HEK293T (cell line): ENCODE results near the gene ANTXR1.

Experiments used
- CTCF ChIA-PET: fragments of 350-600 bp; formaldehyde crosslinking; extraction: SDS; loops from one replicate; lab custom pipeline; 2021; ENCODE audit warnings: antibody characterized with exemption, inconsistent platforms; lab: Yijun Ruan, JAX
- POLR2A ChIA-PET: fragments of 350-600 bp; formaldehyde crosslinking; extraction: SDS; loops from one replicate; lab custom pipeline; 2020; ENCODE audit warnings: antibody characterized with exemption, inconsistent platforms; lab: Yijun Ruan, JAX
- DNase-seq: peaks from one replicate; pipeline ENCODE4 v3.0.0; 2012; ENCODE audit warnings: mixed read lengths; ENCODE audit errors: extremely low spot score
- ARNT ChIP-seq: fragments of 450-650 bp; IDR thresholded peaks from 2 replicates; pipeline ENCODE4 v1.6.1; 2017; ENCODE audit warnings: mild to moderate bottlenecking
- BHLHE40 ChIP-seq: fragments of 450-650 bp; IDR thresholded peaks from 2 replicates; pipeline ENCODE4 v1.6.1; 2016; ENCODE audit warnings: mild to moderate bottlenecking, moderate library complexity, borderline replicate concordance
- CTBP1 ChIP-seq: fragments of 450-650 bp; IDR thresholded peaks from 2 replicates; pipeline ENCODE4 v1.6.1; 2016; ENCODE audit warnings: borderline replicate concordance
- ELF4 ChIP-seq: fragments of 450-650 bp; IDR thresholded peaks from 2 replicates; pipeline ENCODE4 v1.6.1; 2017; ENCODE audit warnings: antibody characterized with exemption
- FOXA1 ChIP-seq: fragments of 450-650 bp; IDR thresholded peaks from 2 replicates; pipeline ENCODE4 v1.6.1; 2016; ENCODE audit warnings: mild to moderate bottlenecking
- FOXK2 ChIP-seq: fragments of 450-650 bp; IDR thresholded peaks from 2 replicates; pipeline ENCODE4 v1.6.1; 2016; ENCODE audit warnings: mild to moderate bottlenecking
- FOXM1 ChIP-seq: fragments of 450-650 bp; IDR thresholded peaks from 2 replicates; pipeline ENCODE4 v1.6.1; 2017; ENCODE audit warnings: mild to moderate bottlenecking, borderline replicate concordance
- HDGF ChIP-seq: fragments of 450-650 bp; IDR thresholded peaks from 2 replicates; pipeline ENCODE4 v1.6.1; 2017; ENCODE audit warnings: antibody characterized with exemption, borderline replicate concordance
- L3MBTL2 ChIP-seq: fragments of 450-650 bp; conservative IDR thresholded peaks from 2 replicates; pipeline ENCODE4 v1.6.1; 2016; ENCODE audit warnings: mild to moderate bottlenecking
- LEF1 ChIP-seq: fragments of 450-650 bp; IDR thresholded peaks from 2 replicates; pipeline ENCODE4 v1.6.1; 2017; ENCODE audit warnings: mild to moderate bottlenecking, borderline replicate concordance
- NFRKB ChIP-seq: fragments of 450-650 bp; IDR thresholded peaks from 2 replicates; pipeline ENCODE4 v1.6.1; 2016; ENCODE audit warnings: mild to moderate bottlenecking, moderate library complexity
- SP1 ChIP-seq: fragments of 450-650 bp; IDR thresholded peaks from 2 replicates; pipeline ENCODE4 v1.6.1; 2017
- SUZ12 ChIP-seq: fragments of 450-650 bp; IDR thresholded peaks from 2 replicates; pipeline ENCODE4 v1.6.1; 2016; ENCODE audit warnings: mild to moderate bottlenecking
- TARDBP ChIP-seq: fragments of 450-650 bp; IDR thresholded peaks from 2 replicates; pipeline ENCODE4 v1.6.1; 2016
- ZNF384 ChIP-seq: fragments of 450-650 bp; IDR thresholded peaks from 2 replicates; pipeline ENCODE4 v1.6.1; 2016
- TF ChIP-seq, protein P1 (sequence below): fragments of 450-650 bp; IDR thresholded peaks from 2 replicates; pipeline ENCODE4 v1.6.1; 2016

ANTXR1 gene

DNA sequence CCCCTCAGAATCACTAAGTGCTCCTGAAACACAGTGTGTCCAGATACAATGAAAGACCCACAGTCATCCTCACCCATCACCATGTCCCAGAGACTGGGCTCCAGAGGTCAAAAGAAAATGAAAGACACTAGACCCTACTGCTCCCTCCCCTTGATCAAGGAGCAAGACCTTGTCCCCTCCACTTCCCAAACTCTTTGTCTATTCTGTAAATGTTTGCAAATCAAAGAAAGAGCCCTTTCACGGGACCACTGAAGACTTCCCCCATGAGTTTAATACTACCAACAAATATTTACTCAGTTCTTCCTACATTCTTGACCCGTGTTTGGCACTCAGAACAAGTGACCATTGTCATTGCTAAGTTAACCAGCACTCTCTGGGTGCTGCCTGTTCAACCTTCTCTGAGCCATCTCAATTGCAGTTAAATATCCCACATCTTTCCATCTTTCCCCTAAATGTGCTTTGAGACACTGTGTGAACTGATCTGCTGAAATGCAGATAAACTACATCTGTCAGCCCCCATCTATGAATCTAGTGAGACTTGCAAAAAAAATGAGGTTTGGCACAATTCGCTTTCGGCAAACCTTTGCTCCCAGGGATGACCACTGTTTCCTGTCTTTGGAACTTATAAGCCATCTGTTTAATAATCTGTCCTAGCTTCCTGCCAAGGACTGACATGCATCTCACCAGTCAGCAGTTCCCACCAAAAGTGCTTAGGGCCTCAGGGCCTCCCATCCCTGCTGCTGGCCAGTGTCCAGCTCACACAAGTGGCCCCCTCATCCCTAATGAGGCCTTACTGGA lies 203.8 kb downstream of the ANTXR1 start:
- ChIA-PET POLR2A (no interaction called here), CTCF (no interaction called here)
- no peak for DNase-seq
- TF ChIP-seq FOXK2 (no peak), CTBP1 (no peak), HDGF (no peak), ELF4 (no peak), SUZ12 (no peak), TARDBP (no peak), ZNF384 (no peak), NFRKB (no peak), BHLHE40 (no peak), LEF1 (no peak), L3MBTL2 (no peak), FOXA1 (no peak), FOXM1 (no peak)
- TF ChIP-seq, protein P1, sequence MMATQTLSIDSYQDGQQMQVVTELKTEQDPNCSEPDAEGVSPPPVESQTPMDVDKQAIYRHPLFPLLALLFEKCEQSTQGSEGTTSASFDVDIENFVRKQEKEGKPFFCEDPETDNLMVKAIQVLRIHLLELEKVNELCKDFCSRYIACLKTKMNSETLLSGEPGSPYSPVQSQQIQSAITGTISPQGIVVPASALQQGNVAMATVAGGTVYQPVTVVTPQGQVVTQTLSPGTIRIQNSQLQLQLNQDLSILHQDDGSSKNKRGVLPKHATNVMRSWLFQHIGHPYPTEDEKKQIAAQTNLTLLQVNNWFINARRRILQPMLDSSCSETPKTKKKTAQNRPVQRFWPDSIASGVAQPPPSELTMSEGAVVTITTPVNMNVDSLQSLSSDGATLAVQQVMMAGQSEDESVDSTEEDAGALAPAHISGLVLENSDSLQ: no peak

DNA sequence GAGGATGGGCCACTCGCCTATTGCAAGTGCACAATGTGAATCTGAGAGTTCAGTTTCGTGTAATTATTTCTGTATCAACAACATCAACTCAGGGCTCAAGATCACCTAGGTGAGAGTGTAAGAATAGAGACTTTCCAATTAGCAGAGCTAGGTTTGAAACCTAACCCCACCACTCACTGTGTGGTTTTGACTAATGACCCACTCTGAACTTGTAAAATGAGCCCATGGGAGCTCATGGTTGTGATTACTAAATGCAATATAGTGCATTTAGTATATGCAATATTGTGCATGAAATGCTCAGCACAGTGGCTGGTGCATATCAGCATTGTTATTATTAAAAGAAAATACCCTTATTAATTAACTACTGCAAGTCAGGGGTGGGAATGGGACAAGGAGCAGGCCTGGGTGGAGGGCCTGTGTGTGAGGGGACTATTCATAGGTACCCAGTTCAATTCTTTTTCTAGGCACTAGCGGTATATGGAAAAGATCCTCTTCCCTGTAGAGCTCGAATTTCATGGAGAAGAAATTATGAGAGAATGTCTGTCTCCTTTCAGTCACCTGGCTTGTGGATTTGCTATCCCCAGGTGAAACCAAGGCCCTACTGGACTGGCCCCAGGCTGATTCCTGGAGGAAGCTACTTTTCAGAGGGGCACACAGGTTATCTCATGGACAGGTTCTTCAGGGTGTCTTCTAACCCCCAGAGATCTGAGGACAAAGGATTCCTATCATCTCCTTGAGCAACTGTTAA lies 204.5 kb downstream of the ANTXR1 start:
- CTCF ChIA-PET: no interaction called here
- no peak for DNase-seq
- TF ChIP-seq, protein P1: no peak
- TF ChIP-seq FOXA1: no peak
- TF ChIP-seq SP1: no peak
- no peak for TF ChIP-seq ELF4
- TF ChIP-seq LEF1: no peak
- no peak for TF ChIP-seq SUZ12
- no peak for TF ChIP-seq ARNT
- no peak for TF ChIP-seq CTBP1
- no peak for TF ChIP-seq NFRKB
- TF ChIP-seq L3MBTL2: no peak
- TF ChIP-seq BHLHE40: no peak
- no peak for TF ChIP-seq FOXM1
- no peak for TF ChIP-seq FOXK2
- no peak for TF ChIP-seq ZNF384
- TF ChIP-seq HDGF: no peak
- no peak for TF ChIP-seq TARDBP
- POLR2A ChIA-PET: no interaction called here

DNA sequence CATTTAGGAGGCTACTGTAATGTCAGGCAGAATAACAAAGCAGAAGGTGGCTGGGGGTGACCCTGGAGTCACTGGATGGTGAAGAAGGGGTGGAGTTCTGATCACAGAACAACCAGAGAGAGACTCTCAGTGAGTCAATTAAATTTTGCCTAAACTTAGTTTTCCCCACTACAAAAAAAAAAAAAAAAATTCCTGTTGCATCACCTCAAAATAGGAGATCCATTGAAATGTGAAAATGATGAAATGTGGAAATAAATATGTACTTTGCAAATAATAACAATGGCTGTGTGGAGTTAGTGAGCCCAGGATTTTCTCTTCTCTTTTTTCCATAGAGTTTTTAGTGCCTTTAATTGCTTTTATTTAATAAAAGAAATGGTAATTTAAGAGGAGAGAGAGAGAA lies 208.5 kb downstream of the ANTXR1 start:
- CTCF ChIA-PET: interaction anchor here (0.6 kb wide), 1 partner anchor 735 kb away, joined by 3 read pairs; no protein-coding TSS in a partner anchor
- DNase-seq: no peak
- POLR2A ChIA-PET: no interaction called here
- TF ChIP-seq FOXA1 (no peak), CTBP1 (no peak), ZNF384 (no peak), BHLHE40 (no peak), ELF4 (no peak), ARNT (no peak), TARDBP (no peak), SUZ12 (no peak), FOXM1 (no peak), LEF1 (no peak), SP1 (no peak), L3MBTL2 (no peak), HDGF (no peak), FOXK2 (no peak), NFRKB (no peak)
- TF ChIP-seq, protein P1: no peak

DNA sequence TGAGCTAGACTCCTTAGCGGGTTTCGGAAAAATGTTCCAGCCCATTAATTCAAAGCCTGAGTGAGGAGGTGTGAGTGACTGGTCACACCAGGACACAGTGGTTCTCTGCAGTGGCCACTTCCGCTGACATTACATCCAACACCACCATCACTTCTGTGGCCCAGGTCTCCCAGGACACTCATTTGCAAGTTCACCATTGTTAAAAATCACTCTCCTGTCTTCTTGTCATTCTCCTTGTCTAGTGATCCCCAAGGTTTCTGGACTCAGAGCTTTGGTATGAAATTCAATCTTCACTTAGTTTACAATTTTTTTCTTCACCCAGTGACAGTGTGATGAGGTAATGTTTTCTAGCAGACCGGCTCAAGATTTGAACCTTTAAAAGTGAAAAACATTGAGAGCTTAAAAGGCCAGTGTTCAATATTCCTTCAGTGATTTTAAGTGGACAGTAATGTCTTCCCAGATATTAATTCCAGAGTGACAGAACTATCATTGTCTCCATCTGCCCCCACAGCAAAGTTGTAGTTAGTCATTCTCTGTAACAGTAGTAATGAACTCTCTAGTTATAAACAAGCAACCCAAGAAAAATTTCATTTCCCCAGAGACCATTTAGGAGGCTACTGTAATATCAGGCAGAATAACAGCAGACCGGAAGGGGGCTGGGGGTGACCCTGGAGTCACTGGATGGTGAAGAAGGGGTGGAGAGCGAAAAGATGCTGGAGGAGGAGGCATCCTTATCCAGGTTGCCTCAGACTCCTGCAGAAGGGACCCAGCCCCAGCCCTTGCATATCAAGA lies 209.2 kb downstream of the ANTXR1 start:
- CTCF ChIA-PET: no interaction called here
- POLR2A ChIA-PET: no interaction called here
- TF ChIP-seq ZNF384: 0 out of 2 replicates have a peak, but pooled peaks have one; percentile 23
- TF ChIP-seq SUZ12: no peak
- DNase-seq: no peak

DNA sequence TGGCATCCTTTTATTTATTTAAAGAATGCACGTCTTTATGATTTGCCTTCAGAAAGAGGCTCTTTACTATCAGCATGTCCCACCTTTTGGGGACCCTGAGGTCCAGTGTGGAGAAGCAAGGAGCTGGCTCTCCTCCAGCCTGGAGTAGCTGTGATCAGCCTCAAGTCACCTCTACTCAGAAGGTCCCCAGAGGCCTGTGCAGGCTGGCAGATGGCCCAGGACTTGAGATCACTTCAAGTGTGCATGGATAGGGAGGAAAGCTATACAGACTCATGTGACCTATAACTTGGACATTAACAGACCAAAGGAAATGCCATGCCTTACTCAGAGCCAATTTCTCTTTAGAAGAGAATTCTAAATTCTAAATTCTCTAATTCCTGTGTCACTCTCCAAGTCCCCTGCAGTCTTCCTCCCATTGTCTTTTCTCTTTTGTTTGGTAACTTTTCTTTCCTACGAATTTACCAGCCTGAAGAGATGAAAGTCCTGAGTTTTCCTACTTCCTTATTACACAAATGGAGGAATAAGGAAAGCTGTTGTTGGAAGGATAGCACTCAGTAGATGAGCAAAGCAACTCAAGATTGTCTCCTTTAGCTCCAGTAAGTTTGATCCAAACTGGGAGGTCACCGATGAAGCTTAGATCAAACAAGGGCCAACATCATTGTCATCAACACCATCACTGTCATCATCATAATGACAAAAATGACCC lies 210.1 kb downstream of the ANTXR1 start:
- ChIA-PET POLR2A (no interaction called here), CTCF (no interaction called here)
- DNase-seq: no peak
- no peak for TF ChIP-seq FOXK2
- no peak for TF ChIP-seq FOXM1
- no peak for TF ChIP-seq TARDBP
- no peak for TF ChIP-seq L3MBTL2
- TF ChIP-seq, protein P1: no peak
